K562 (cell line): ENCODE results near the gene TRPM2.

Experiments used
- ATF7 ChIP-seq: fragments of 450-650 bp; IDR thresholded peaks from 2 replicates; pipeline ENCODE4 v1.7.1; 2014; ENCODE audit warnings: mild to moderate bottlenecking, moderate library complexity
- RBM25 ChIP-seq: fragments of 200-400 bp; formaldehyde crosslinking; IDR thresholded peaks from 2 replicates; pipeline ENCODE4 v1.6.1; 2018; ENCODE audit warnings: low read length, low read depth, moderate library complexity; ENCODE audit not compliant: severe bottlenecking
- SETDB1 ChIP-seq: IDR thresholded peaks from one replicate; pipeline ENCODE4 v1.6.1; 2012; ENCODE audit warnings: low read length, control low read depth, inconsistent platforms
- SP2 ChIP-seq: IDR thresholded peaks from 2 replicates; pipeline ENCODE4 v1.6.1; 2011; ENCODE audit warnings: mild to moderate bottlenecking, low read depth, low read length, moderate library complexity; ENCODE audit not compliant: poor library complexity, severe bottlenecking; ENCODE audit errors: extremely low read depth
- ZNF140 ChIP-seq: fragments of 250-450 bp; sonication (Bioruptor Pico); IDR thresholded peaks from 2 replicates; pipeline ENCODE4 v1.8.0; 2021; ENCODE audit warnings: moderate library complexity, mild to moderate bottlenecking, inconsistent platforms
- ZNF184 ChIP-seq: sonication (generic); formaldehyde crosslinking; IDR thresholded peaks from 2 replicates; pipeline ENCODE4 v1.5.0; 2020; ENCODE audit warnings: missing genetic modification reagents
- ZNF384 ChIP-seq: IDR thresholded peaks from 2 replicates; pipeline ENCODE4 v1.6.1; 2012; ENCODE audit warnings: low read depth, low read length, improper control_type of control experiment
- TF ChIP-seq, protein P1 (sequence below): fragments of 250-450 bp; sonication (Bioruptor Pico); IDR thresholded peaks from 2 replicates; pipeline ENCODE4 v1.8.0; 2022; ENCODE audit warnings: moderate library complexity, mild to moderate bottlenecking, inconsistent platforms
- TF ChIP-seq, protein P2 (sequence below), 3 experiments: IDR thresholded peaks in 2 of 3; conservative IDR thresholded peaks in 1 of 3; 2 replicates each; pipeline ENCODE4 v1.5.1; 2011 to 2012; ENCODE audit warnings: low read length in 3 of 3, mild to moderate bottlenecking in 3 of 3, control low read depth in 2 of 3, improper control_type of control experiment in 1 of 3, inconsistent platforms in 1 of 3, low read depth in 1 of 3, mixed read lengths in 1 of 3, moderate library complexity in 1 of 3; ENCODE audit not compliant: insufficient read depth in 2 of 3

DNA sequence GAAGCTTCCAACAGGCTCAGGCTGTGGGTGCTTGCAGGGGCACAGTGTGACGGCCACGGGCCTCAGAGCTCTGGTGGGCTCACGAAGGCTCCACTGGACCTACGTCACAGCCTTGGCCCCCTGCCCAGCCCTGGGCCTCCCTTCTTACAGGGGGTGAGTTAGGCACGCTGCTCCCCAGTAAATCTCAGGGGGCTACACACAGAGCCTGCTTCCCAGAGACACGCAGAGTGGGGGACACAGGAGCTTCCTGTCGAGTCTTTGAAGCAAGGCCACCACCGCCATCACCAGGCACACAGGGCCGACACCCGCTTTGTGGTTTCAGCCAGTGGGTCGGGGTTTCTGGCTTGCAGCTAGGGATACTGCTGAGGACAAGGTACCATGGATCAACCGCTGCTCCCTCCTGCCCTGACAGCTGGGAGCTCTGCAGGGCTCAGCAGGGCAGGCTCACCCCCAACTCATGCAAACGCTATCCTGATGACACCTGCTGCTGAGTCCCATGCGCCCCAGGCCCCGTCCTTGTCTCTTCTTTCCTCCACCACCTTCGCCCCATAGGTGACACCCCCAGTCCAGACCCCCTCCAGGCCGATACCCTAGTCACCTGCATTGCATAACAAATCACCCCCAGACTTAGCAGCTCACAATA is 8.8 kb upstream of the TRPM2 start:
- TF ChIP-seq ZNF140 (no peak), SETDB1 (no peak), ZNF184 (CRISPR knock-in tag) (no peak), ZNF384 (no peak), SP2 (no peak), RBM25 (no peak), ATF7 (no peak)
- TF ChIP-seq, protein P1, sequence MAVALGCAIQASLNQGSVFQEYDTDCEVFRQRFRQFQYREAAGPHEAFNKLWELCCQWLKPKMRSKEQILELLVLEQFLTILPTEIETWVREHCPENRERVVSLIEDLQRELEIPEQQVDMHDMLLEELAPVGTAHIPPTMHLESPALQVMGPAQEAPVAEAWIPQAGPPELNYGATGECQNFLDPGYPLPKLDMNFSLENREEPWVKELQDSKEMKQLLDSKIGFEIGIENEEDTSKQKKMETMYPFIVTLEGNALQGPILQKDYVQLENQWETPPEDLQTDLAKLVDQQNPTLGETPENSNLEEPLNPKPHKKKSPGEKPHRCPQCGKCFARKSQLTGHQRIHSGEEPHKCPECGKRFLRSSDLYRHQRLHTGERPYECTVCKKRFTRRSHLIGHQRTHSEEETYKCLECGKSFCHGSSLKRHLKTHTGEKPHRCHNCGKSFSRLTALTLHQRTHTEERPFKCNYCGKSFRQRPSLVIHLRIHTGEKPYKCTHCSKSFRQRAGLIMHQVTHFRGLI (CRISPR knock-in tag) = no peak
- TF ChIP-seq, protein P2, sequence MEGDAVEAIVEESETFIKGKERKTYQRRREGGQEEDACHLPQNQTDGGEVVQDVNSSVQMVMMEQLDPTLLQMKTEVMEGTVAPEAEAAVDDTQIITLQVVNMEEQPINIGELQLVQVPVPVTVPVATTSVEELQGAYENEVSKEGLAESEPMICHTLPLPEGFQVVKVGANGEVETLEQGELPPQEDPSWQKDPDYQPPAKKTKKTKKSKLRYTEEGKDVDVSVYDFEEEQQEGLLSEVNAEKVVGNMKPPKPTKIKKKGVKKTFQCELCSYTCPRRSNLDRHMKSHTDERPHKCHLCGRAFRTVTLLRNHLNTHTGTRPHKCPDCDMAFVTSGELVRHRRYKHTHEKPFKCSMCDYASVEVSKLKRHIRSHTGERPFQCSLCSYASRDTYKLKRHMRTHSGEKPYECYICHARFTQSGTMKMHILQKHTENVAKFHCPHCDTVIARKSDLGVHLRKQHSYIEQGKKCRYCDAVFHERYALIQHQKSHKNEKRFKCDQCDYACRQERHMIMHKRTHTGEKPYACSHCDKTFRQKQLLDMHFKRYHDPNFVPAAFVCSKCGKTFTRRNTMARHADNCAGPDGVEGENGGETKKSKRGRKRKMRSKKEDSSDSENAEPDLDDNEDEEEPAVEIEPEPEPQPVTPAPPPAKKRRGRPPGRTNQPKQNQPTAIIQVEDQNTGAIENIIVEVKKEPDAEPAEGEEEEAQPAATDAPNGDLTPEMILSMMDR (IDR thresholded peaks at IDR 0.05 in 2 of 3, conservative IDR thresholded peaks at IDR 0.05 in 1 of 3; ENCODE audit: insufficient read depth in 2 of 3, low read depth in 1 of 3, low read length in 3 of 3) = no peak
